ENCODE results near the gene SSC4D. TPM values are rescaled to one million over a fixed set of nuclear protein-coding genes. Genes with fewer than 3 reads are reported as not detected.

SSC4D gene
- total RNA-seq, 1 experiment from 2014 or later = 18.1 TPM

GRCh38 chr7:76393116-76394031 lies 16.1 kb downstream of the SSC4D start (continued):
- TF ChIP-seq, protein P1, sequence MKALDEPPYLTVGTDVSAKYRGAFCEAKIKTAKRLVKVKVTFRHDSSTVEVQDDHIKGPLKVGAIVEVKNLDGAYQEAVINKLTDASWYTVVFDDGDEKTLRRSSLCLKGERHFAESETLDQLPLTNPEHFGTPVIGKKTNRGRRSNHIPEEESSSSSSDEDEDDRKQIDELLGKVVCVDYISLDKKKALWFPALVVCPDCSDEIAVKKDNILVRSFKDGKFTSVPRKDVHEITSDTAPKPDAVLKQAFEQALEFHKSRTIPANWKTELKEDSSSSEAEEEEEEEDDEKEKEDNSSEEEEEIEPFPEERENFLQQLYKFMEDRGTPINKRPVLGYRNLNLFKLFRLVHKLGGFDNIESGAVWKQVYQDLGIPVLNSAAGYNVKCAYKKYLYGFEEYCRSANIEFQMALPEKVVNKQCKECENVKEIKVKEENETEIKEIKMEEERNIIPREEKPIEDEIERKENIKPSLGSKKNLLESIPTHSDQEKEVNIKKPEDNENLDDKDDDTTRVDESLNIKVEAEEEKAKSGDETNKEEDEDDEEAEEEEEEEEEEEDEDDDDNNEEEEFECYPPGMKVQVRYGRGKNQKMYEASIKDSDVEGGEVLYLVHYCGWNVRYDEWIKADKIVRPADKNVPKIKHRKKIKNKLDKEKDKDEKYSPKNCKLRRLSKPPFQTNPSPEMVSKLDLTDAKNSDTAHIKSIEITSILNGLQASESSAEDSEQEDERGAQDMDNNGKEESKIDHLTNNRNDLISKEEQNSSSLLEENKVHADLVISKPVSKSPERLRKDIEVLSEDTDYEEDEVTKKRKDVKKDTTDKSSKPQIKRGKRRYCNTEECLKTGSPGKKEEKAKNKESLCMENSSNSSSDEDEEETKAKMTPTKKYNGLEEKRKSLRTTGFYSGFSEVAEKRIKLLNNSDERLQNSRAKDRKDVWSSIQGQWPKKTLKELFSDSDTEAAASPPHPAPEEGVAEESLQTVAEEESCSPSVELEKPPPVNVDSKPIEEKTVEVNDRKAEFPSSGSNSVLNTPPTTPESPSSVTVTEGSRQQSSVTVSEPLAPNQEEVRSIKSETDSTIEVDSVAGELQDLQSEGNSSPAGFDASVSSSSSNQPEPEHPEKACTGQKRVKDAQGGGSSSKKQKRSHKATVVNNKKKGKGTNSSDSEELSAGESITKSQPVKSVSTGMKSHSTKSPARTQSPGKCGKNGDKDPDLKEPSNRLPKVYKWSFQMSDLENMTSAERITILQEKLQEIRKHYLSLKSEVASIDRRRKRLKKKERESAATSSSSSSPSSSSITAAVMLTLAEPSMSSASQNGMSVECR (CRISPR knock-in tag; IDR thresholded peaks at IDR 0.05; ENCODE audit: borderline replicate concordance) = 0 out of 2 replicates have a peak, but pooled peaks have one; percentile 63
- TF ChIP-seq SMAD4 (CRISPR knock-in tag; IDR thresholded peaks at IDR 0.05) = 0 out of 2 replicates have a peak, but pooled peaks have one; percentile 17
- TF ChIP-seq ATF1 (CRISPR knock-in tag; IDR thresholded peaks at IDR 0.05) = 0 out of 2 replicates have a peak, but pooled peaks have one; percentile 36
- TF ChIP-seq ZNF532 (CRISPR knock-in tag; IDR thresholded peaks at IDR 0.05; ENCODE audit: borderline replicate concordance) = no peak
- peak; percentile 83 for TF ChIP-seq ETV6 (CRISPR knock-in tag; IDR thresholded peaks at IDR 0.05)
- no peak for TF ChIP-seq NR1H2 (CRISPR knock-in tag; IDR thresholded peaks at IDR 0.05)
- TF ChIP-seq, protein P2, sequence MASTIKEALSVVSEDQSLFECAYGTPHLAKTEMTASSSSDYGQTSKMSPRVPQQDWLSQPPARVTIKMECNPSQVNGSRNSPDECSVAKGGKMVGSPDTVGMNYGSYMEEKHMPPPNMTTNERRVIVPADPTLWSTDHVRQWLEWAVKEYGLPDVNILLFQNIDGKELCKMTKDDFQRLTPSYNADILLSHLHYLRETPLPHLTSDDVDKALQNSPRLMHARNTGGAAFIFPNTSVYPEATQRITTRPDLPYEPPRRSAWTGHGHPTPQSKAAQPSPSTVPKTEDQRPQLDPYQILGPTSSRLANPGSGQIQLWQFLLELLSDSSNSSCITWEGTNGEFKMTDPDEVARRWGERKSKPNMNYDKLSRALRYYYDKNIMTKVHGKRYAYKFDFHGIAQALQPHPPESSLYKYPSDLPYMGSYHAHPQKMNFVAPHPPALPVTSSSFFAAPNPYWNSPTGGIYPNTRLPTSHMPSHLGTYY (CRISPR knock-in tag; IDR thresholded peaks at IDR 0.05) = no peak
- TF ChIP-seq TCF7 (CRISPR knock-in tag; IDR thresholded peaks at IDR 0.05; ENCODE audit: low read depth) = peak; percentile 80; the same call in 1 of the 2 replicates
- TF ChIP-seq ZNF121 (CRISPR knock-in tag; IDR thresholded peaks at IDR 0.05) = 0 out of 2 replicates have a peak, but pooled peaks have one; percentile 67
- no peak for TF ChIP-seq FOXJ3 (CRISPR knock-in tag; IDR thresholded peaks at IDR 0.05; ENCODE audit: borderline replicate concordance)
- TF ChIP-seq ESRRA (CRISPR knock-in tag; IDR thresholded peaks at IDR 0.05; ENCODE audit: borderline replicate concordance) = peak; percentile 75
- TF ChIP-seq, protein P3, sequence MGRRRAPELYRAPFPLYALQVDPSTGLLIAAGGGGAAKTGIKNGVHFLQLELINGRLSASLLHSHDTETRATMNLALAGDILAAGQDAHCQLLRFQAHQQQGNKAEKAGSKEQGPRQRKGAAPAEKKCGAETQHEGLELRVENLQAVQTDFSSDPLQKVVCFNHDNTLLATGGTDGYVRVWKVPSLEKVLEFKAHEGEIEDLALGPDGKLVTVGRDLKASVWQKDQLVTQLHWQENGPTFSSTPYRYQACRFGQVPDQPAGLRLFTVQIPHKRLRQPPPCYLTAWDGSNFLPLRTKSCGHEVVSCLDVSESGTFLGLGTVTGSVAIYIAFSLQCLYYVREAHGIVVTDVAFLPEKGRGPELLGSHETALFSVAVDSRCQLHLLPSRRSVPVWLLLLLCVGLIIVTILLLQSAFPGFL (CRISPR knock-in tag; IDR thresholded peaks at IDR 0.05; ENCODE audit: borderline replicate concordance) = no peak
- peak; percentile 71; the same call in 1 of the 2 replicates for TF ChIP-seq NFE2L1 (CRISPR knock-in tag; IDR thresholded peaks at IDR 0.05)
- TF ChIP-seq HMGA2 (CRISPR knock-in tag; IDR thresholded peaks at IDR 0.05) = no peak
- TF ChIP-seq ATF2 (CRISPR knock-in tag; IDR thresholded peaks at IDR 0.05; ENCODE audit: borderline replicate concordance, low read depth) = 0 out of 2 replicates have a peak, but pooled peaks have one; percentile 34
- no peak for TF ChIP-seq RORB (CRISPR knock-in tag; IDR thresholded peaks at IDR 0.05)
- no peak for TF ChIP-seq CTCF (IDR thresholded peaks at IDR 0.05)
- no peak for TF ChIP-seq CBFB (CRISPR knock-in tag; IDR thresholded peaks at IDR 0.05; ENCODE audit: low read depth)
- no peak for TF ChIP-seq PRRX2 (CRISPR knock-in tag; IDR thresholded peaks at IDR 0.05)
- TF ChIP-seq, protein P4, sequence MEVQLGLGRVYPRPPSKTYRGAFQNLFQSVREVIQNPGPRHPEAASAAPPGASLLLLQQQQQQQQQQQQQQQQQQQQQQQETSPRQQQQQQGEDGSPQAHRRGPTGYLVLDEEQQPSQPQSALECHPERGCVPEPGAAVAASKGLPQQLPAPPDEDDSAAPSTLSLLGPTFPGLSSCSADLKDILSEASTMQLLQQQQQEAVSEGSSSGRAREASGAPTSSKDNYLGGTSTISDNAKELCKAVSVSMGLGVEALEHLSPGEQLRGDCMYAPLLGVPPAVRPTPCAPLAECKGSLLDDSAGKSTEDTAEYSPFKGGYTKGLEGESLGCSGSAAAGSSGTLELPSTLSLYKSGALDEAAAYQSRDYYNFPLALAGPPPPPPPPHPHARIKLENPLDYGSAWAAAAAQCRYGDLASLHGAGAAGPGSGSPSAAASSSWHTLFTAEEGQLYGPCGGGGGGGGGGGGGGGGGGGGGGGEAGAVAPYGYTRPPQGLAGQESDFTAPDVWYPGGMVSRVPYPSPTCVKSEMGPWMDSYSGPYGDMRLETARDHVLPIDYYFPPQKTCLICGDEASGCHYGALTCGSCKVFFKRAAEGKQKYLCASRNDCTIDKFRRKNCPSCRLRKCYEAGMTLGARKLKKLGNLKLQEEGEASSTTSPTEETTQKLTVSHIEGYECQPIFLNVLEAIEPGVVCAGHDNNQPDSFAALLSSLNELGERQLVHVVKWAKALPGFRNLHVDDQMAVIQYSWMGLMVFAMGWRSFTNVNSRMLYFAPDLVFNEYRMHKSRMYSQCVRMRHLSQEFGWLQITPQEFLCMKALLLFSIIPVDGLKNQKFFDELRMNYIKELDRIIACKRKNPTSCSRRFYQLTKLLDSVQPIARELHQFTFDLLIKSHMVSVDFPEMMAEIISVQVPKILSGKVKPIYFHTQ (CRISPR knock-in tag; IDR thresholded peaks at IDR 0.05) = no peak

All from WTC11 (cell line).